ENCODE measurements around the gene CAPN15. TPM values are rescaled to one million over a fixed set of nuclear protein-coding genes. Genes with fewer than 3 reads are reported as not detected.

The CAPN15 gene
- total and polyA plus RNA-seq, 4 donors: 14.4 to 64.1 (median 38.9) TPM

DNA sequence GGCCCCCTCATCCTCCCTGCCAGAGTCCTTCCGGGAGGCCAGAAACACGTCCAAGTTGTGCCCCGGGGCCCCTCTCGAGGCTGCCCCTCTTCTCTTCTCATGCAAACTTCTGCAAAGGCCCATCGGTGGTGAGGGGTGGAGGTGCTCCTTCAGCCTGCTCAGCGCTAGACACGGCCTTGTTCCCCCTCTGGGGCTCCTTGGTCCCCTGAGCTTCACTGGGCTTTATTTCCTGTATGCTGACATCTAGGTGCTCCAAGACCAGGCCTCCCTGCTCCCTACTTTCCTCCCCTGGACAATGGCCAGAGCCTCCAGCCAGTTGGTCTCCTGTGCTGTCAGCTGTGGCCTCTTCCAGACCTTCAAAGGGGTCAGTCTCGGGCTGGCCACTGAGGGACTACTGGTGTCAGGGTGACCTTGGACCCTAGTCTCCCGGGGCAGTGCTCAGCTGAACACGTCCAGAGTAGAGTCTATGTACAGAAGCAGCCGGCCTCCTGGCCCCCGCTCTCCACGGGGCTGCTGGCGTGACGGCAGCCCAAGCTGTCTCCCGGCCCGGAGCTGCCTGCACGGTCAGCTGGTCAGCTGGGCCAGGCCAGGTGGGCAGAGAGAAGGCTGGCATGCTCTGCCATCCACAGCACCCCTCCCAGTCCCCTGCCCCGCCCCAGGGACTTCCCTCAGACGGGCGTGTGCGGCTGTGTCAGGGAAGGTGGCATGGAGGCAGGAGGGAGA lies 30.9 kb downstream of the CAPN15 start:
- H3K36me3 ChIP-seq (ENCODE audit: control insufficient read depth in 4 of 4, insufficient read depth in 4 of 4, low read length in 4 of 4): peaks cover 0 to 12% (median 0%) of the 10 kb centered on the region in 4 donors
- H3K9ac ChIP-seq (ENCODE audit: insufficient read depth in 1 of 2, low read length in 2 of 2): no peak overlapping the region
- WGBS, 2 donors: 51 to 56% methylated on average over 22 of the region's 22 CpGs
- peaks cover 0 to 7% (median 0%) of the 10 kb centered on the region in 5 donors for H3K4me1 ChIP-seq (ENCODE audit: control insufficient read depth in 5 of 5, insufficient read depth in 5 of 5, low read length in 5 of 5)
- no peak for ATAC-seq (ENCODE audit: insufficient read depth, low FRiP score)
- H3K9me3 ChIP-seq (ENCODE audit: control insufficient read depth in 4 of 4, insufficient read depth in 3 of 4, low read length in 3 of 4): peaks cover 0 to 4% (median 0%) of the 10 kb centered on the region in 4 donors
- no peak overlapping the region for H3K4me3 ChIP-seq
- TF ChIP-seq, protein P1, sequence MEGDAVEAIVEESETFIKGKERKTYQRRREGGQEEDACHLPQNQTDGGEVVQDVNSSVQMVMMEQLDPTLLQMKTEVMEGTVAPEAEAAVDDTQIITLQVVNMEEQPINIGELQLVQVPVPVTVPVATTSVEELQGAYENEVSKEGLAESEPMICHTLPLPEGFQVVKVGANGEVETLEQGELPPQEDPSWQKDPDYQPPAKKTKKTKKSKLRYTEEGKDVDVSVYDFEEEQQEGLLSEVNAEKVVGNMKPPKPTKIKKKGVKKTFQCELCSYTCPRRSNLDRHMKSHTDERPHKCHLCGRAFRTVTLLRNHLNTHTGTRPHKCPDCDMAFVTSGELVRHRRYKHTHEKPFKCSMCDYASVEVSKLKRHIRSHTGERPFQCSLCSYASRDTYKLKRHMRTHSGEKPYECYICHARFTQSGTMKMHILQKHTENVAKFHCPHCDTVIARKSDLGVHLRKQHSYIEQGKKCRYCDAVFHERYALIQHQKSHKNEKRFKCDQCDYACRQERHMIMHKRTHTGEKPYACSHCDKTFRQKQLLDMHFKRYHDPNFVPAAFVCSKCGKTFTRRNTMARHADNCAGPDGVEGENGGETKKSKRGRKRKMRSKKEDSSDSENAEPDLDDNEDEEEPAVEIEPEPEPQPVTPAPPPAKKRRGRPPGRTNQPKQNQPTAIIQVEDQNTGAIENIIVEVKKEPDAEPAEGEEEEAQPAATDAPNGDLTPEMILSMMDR (IDR thresholded peaks at IDR 0.05; ENCODE audit: control extremely low read depth, extremely low read depth): no peak
- DNase-seq: no peak
- no peak overlapping the region for H3K27ac ChIP-seq (ENCODE audit: low read depth in 1 of 2, low read length in 1 of 2)
- peaks cover 0 to 42% (median 14%) of the 10 kb centered on the region in 3 donors for H3K27me3 ChIP-seq (ENCODE audit: control insufficient read depth in 3 of 3, insufficient read depth in 3 of 3, low read length in 2 of 3)

DNA sequence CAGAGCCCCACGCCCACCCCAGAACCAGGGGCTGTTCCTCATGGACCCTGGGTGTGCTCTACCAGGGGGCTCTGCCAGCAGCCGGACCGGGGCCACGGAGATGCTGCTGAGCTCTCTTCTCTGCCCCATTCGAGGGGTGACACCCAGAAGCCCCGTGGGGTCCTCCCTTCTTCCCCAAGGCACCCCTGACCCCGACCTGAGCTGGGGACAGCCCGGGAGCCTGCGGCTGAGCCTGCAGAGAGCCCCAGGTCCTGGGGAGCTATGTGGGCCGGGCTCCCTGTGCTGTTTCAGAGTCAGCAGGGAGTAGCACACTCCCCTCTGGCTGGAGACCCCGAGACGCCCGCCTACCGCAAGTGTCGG lies 31.5 kb downstream of the CAPN15 start:
- peaks cover 0 to 6% (median 0%) of the 10 kb centered on the region in 4 donors for H3K36me3 ChIP-seq (ENCODE audit: control insufficient read depth in 4 of 4, insufficient read depth in 4 of 4, low read length in 4 of 4)
- H3K4me3 ChIP-seq: no peak overlapping the region
- peaks cover 0 to 7% (median 0%) of the 10 kb centered on the region in 5 donors for H3K4me1 ChIP-seq (ENCODE audit: control insufficient read depth in 5 of 5, insufficient read depth in 5 of 5, low read length in 5 of 5)
- peaks cover 0 to 4% (median 0%) of the 10 kb centered on the region in 4 donors for H3K9me3 ChIP-seq (ENCODE audit: control insufficient read depth in 4 of 4, insufficient read depth in 3 of 4, low read length in 3 of 4)
- H3K9ac ChIP-seq (ENCODE audit: insufficient read depth in 1 of 2, low read length in 2 of 2): no peak overlapping the region
- no peak overlapping the region for H3K27ac ChIP-seq (ENCODE audit: low read depth in 1 of 2, low read length in 1 of 2)
- ATAC-seq (ENCODE audit: insufficient read depth, low FRiP score) (no peak), DNase-seq (no peak)
- WGBS, 2 donors: 77 to 80% methylated on average over 13 to 15 of the region's 15 CpGs
- H3K27me3 ChIP-seq (ENCODE audit: control insufficient read depth in 3 of 3, insufficient read depth in 3 of 3, low read length in 2 of 3): peaks cover 0 to 42% (median 14%) of the 10 kb centered on the region in 3 donors
- TF ChIP-seq, protein P1 (IDR thresholded peaks at IDR 0.05; ENCODE audit: control extremely low read depth, extremely low read depth): no peak

DNA sequence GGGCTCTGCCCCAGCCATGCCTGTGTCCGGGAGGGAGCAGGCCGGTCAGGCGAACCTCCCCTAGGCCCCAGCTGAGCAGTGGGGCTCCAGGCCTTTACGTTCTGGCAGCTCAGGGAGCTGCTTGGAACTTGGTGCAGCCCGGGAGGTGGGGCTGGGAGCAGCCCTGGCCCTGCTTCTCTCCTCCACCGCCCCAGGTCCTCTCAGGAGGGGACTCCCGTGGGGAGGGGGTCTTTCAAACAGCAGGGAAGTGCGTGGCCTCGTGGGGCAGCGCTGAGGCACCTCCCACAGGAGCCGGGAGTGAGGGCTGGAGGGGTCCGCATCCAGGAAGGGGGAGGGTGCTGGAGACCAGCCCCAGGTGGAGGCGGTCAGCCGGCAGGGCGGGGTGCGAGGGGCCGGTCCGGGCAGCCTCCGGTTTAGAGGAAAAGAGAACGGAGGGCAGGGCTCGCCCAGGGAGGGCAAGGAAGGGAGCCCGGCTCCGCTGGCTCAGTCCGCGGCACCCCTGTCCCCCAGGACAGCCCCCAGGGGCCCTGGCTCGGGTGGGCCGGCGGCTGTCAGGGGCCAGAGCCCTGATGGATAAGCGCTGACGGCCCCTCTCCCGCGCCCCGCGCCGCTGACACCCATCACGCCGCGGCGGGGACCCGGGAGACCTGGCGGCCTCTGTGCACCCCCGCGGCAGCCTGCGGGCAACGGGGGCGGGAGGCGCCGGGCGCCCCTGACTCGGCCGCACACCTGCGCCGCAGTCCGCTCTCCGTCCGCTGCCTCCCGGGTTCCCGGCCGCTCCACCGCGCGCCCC lies 32.1 kb downstream of the CAPN15 start:
- Histone ChIP-seq H3K27ac (ENCODE audit: low read depth in 1 of 2, low read length in 1 of 2) (no peak overlapping the region), H3K4me3 (no peak overlapping the region), H3K4me1 (ENCODE audit: control insufficient read depth in 5 of 5, insufficient read depth in 5 of 5, low read length in 5 of 5) (peaks cover 0 to 7% (median 0%) of the 10 kb centered on the region in 5 donors), H3K36me3 (ENCODE audit: control insufficient read depth in 4 of 4, insufficient read depth in 4 of 4, low read length in 4 of 4) (peaks cover 0 to 2% (median 0%) of the 10 kb centered on the region in 4 donors), H3K27me3 (ENCODE audit: control insufficient read depth in 3 of 3, insufficient read depth in 3 of 3, low read length in 2 of 3) (peaks cover 0 to 42% (median 14%) of the 10 kb centered on the region in 3 donors), H3K9me3 (ENCODE audit: control insufficient read depth in 4 of 4, insufficient read depth in 3 of 4, low read length in 3 of 4) (peaks cover 0 to 4% (median 0%) of the 10 kb centered on the region in 4 donors), H3K9ac (ENCODE audit: insufficient read depth in 1 of 2, low read length in 2 of 2) (no peak overlapping the region)
- ATAC-seq (ENCODE audit: insufficient read depth, low FRiP score) (no peak), DNase-seq (no peak)
- TF ChIP-seq, protein P1 (IDR thresholded peaks at IDR 0.05; ENCODE audit: control extremely low read depth, extremely low read depth): no peak
- WGBS, 2 donors: 9 to 17% methylated on average over 39 to 62 of the region's 62 CpGs

Data from lung (tissue), 12 donors.